Osteoblast (primary cell): ENCODE measurements around the gene MSANTD1. TPM values are rescaled to one million over a fixed set of nuclear protein-coding genes. Genes with fewer than 3 reads are reported as not detected.

Experiments used
- DNase-seq: peaks from one replicate; pipeline ENCODE4 v3.0.0; 2011; ENCODE audit warnings: low spot score, mixed read lengths; ENCODE audit not compliant: insufficient read length; ENCODE audit errors: missing footprints
- H2AFZ ChIP-seq: 2 replicates; pipeline ENCODE4 v1.6.0; 2011; ENCODE audit warnings: mild to moderate bottlenecking, low read length
- H3K27ac ChIP-seq: 2 replicates; pipeline ENCODE4 v1.5.1; 2011; ENCODE audit warnings: mild to moderate bottlenecking, low read depth, low read length, moderate library complexity
- H3K27me3 ChIP-seq: 2 replicates; pipeline ENCODE4 v1.6.0; 2012; ENCODE audit warnings: mild to moderate bottlenecking, control low read depth, inconsistent platforms, low read length, moderate library complexity; ENCODE audit not compliant: insufficient read depth
- H3K36me3 ChIP-seq: 2 replicates; pipeline ENCODE4 v1.5.1; 2011; ENCODE audit warnings: mild to moderate bottlenecking, low read length, control low read depth, moderate library complexity; ENCODE audit not compliant: insufficient read depth
- H3K4me1 ChIP-seq: 2 replicates; pipeline ENCODE4 v1.5.1; 2011; ENCODE audit warnings: mild to moderate bottlenecking, low read length, control low read depth, moderate library complexity; ENCODE audit not compliant: insufficient read depth
- H3K4me2 ChIP-seq: 2 replicates; pipeline ENCODE4 v1.6.0; 2011; ENCODE audit warnings: mild to moderate bottlenecking, low read length; ENCODE audit not compliant: insufficient read depth
- H3K4me3 ChIP-seq: fragments of 200-600 bp; sonication (generic); 3 replicates; pipeline ENCODE4 v1.5.1; 2012; ENCODE audit warnings: mild to moderate bottlenecking, low read length, inconsistent platforms; ENCODE audit not compliant: insufficient read depth
- H3K79me2 ChIP-seq: 2 replicates; pipeline ENCODE4 v1.6.0; 2012; ENCODE audit warnings: mild to moderate bottlenecking, low read length, control low read depth, inconsistent platforms; ENCODE audit not compliant: insufficient read depth
- H3K9me3 ChIP-seq: 2 replicates; pipeline ENCODE4 v1.5.1; 2011; ENCODE audit warnings: low read depth, low read length, control low read depth
- H4K20me1 ChIP-seq: 2 replicates; pipeline ENCODE4 v1.6.0; 2012; ENCODE audit warnings: mild to moderate bottlenecking, low read length, control low read depth; ENCODE audit not compliant: insufficient read depth
- total RNA-seq: library from RNA; depleted of rRNA; stranded (reverse); fragments of >200 nt; gene quantifications from 2 replicates; pipeline ENCODE4 v1.2.3, GENCODE V29; 2012
- TF ChIP-seq, protein P1 (sequence below): IDR thresholded peaks from 2 replicates; pipeline ENCODE4 v1.5.1; 2011; ENCODE audit warnings: mild to moderate bottlenecking, low read depth, low read length, moderate library complexity; ENCODE audit errors: extremely low read depth

Gene MSANTD1
- total RNA-seq, 1 donor = 0.72 TPM

DNA sequence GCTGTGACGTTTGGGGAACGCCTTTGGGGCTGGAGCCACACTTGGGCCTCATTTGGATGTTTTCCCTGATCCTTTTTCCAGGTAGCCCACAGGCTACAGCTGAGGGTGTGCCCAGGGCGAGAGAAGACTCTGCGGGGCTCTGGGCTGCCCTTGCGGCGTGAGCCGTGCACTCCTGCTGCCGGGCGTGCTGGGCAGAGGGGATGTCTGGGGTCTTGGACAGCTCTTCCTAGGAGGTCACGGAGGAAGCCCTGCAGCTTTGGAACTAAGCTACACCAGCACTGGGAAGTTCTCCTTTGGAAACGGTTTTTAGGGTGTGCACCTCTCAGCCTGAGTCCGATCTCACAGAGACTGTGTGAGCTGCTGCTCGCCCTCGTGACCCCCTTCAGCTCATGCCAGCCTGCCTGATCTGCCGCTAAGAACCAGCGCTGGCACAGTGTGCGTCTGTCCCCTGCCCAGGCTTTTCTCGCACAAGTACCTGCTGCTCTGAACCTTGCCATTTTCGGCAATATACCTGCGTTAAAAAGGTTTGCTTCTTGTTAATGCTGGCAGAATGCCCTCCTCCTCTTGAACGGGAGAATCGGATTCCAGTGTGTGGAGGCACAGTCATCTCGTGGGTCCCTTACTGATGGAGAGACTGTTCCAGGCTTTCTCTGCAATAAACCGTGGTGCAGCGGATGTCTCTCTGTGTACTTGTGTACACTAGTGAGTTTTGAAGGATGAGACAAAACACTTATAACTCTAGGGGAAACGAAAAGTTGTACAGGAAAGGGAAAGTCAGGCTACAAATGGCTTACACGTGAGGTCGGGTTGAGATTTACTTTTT is 14.3 kb downstream of the MSANTD1 start:
- Histone ChIP-seq H3K4me2 (no peak overlapping the region), H4K20me1 (no peaks in the 10 kb centered on the region), H3K4me3 (no peak overlapping the region), H3K4me1 (no peaks in the 10 kb centered on the region), H2AFZ (no peak overlapping the region), H3K79me2 (no peaks in the 10 kb centered on the region), H3K36me3 (no peaks in the 10 kb centered on the region), H3K27me3 (peaks cover 9% of the 10 kb centered on the region), H3K9me3 (no peaks in the 10 kb centered on the region), H3K27ac (no peak overlapping the region)
- peak; percentile 84 for DNase-seq
- TF ChIP-seq, protein P1, sequence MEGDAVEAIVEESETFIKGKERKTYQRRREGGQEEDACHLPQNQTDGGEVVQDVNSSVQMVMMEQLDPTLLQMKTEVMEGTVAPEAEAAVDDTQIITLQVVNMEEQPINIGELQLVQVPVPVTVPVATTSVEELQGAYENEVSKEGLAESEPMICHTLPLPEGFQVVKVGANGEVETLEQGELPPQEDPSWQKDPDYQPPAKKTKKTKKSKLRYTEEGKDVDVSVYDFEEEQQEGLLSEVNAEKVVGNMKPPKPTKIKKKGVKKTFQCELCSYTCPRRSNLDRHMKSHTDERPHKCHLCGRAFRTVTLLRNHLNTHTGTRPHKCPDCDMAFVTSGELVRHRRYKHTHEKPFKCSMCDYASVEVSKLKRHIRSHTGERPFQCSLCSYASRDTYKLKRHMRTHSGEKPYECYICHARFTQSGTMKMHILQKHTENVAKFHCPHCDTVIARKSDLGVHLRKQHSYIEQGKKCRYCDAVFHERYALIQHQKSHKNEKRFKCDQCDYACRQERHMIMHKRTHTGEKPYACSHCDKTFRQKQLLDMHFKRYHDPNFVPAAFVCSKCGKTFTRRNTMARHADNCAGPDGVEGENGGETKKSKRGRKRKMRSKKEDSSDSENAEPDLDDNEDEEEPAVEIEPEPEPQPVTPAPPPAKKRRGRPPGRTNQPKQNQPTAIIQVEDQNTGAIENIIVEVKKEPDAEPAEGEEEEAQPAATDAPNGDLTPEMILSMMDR = no peak

DNA sequence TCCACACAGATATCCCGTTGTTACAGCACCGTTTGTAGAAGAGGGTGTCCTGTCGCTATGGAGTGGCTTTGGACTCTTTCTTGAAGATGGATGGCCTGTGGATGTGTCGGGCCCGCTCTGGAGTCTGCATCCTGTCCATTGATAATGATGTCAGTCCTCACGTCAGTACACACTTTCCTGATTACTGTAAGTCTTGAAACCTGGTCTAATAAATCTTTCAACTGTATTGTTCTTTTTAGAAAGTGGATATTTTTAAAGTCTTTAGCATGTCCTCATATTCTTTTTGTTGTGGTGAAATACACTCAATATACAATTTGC is 14.9 kb downstream of the MSANTD1 start:
- DNase-seq = no peak
- no peaks in the 10 kb centered on the region for H4K20me1 ChIP-seq
- peaks cover 9% of the 10 kb centered on the region for H3K27me3 ChIP-seq
- no peaks in the 10 kb centered on the region for H3K4me1 ChIP-seq
- TF ChIP-seq, protein P1 = no peak
- H3K4me3 ChIP-seq = no peak overlapping the region
- no peaks in the 10 kb centered on the region for H3K79me2 ChIP-seq
- no peaks in the 10 kb centered on the region for H3K9me3 ChIP-seq
- no peak overlapping the region for H3K27ac ChIP-seq
- no peaks in the 10 kb centered on the region for H3K36me3 ChIP-seq
- H3K4me2 ChIP-seq = no peak overlapping the region
- H2AFZ ChIP-seq = no peak overlapping the region

DNA sequence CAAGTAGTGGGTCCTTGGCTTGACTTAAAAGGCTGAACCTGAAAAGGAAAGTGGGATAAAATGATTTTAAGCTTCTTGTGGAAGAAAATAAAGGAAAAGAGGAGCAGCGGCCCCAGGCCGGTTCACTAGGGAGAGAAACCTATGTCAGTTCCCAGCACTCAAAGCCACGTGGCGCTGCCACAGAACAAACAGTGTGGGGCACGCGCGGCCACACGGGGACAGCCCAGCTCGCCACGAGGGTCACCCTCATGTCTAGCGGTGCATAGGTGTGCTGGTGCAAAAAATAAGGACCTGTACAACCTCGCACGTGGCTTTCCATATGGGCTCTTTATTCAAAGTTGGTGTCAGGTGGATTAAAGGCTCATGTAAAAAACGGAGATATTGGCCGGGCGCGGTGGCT is 17.1 kb downstream of the MSANTD1 start:
- H3K9me3 ChIP-seq = no peaks in the 10 kb centered on the region
- H2AFZ ChIP-seq = no peak overlapping the region
- no peaks in the 10 kb centered on the region for H3K79me2 ChIP-seq

More for the DNA sequence above, 17.1 kb downstream of the MSANTD1 start:
- Histone ChIP-seq H3K4me1 (no peaks in the 10 kb centered on the region), H3K27ac (no peak overlapping the region), H3K4me3 (no peak overlapping the region), H3K36me3 (no peaks in the 10 kb centered on the region), H4K20me1 (no peaks in the 10 kb centered on the region), H3K27me3 (peaks cover 16% of the 10 kb centered on the region), H3K4me2 (no peak overlapping the region)
- peak; percentile 48 for DNase-seq
- TF ChIP-seq, protein P1 = no peak
